ENCODE measurements around the gene PAQR6.

DNA sequence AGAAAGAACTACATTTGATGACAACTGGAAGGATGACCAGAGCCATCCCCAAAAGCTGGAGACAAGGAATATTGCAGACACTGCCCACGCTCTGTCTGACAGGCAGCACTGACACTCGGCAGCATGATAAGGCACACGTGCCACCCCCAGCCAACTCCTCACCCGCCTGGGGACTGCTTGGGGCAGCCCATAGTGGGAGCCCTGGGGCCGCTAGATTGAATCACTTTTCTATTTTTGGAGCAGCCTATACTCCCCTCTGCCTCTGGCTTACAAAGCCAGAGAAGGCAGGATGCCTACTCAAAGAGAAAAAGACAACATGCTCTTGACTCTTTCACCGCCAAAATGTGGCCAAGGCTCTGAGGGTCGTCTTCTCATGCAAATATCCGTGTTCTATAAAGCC is 33.4 kb upstream of the PAQR6 start:
- TF ChIP-seq, protein P1, sequence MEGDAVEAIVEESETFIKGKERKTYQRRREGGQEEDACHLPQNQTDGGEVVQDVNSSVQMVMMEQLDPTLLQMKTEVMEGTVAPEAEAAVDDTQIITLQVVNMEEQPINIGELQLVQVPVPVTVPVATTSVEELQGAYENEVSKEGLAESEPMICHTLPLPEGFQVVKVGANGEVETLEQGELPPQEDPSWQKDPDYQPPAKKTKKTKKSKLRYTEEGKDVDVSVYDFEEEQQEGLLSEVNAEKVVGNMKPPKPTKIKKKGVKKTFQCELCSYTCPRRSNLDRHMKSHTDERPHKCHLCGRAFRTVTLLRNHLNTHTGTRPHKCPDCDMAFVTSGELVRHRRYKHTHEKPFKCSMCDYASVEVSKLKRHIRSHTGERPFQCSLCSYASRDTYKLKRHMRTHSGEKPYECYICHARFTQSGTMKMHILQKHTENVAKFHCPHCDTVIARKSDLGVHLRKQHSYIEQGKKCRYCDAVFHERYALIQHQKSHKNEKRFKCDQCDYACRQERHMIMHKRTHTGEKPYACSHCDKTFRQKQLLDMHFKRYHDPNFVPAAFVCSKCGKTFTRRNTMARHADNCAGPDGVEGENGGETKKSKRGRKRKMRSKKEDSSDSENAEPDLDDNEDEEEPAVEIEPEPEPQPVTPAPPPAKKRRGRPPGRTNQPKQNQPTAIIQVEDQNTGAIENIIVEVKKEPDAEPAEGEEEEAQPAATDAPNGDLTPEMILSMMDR (IDR thresholded peaks at IDR 0.05), result no peak
- TF ChIP-seq POLR2AphosphoS5 (IDR thresholded peaks at IDR 0.05), result no peak
- no peak for TF ChIP-seq POLR2A (IDR thresholded peaks at IDR 0.05)

Data from upper lobe of left lung (tissue), 4 donors.